CD14-positive monocyte (primary cell): ENCODE data around the gene DEFB131A. TPM values are rescaled to one million over a fixed set of nuclear protein-coding genes. Genes with fewer than 3 reads are reported as not detected.
"Not testable (repeated sequence)": the region's sequence is repeated elsewhere in the genome, so short reads cannot be mapped to it uniquely, and the experiment has no call there.

ENCODE experiments used
- DNase-seq, 3 donors: peaks; one replicate each; pipeline ENCODE4 v3.0.0-alpha.2; 2011 to 2022
- H2AFZ ChIP-seq: 2 replicates; pipeline ENCODE4 v1.6.0; 2012; ENCODE audit warnings: mild to moderate bottlenecking, low read depth, low read length, inconsistent platforms; ENCODE audit not compliant: insufficient read depth, poor library complexity, severe bottlenecking
- H3K27ac ChIP-seq, 2 donors: 1 replicate in 1 of 2; 2 replicates in 1 of 2; pipeline ENCODE4 v1.5.1; 2012 to 2013; ENCODE audit warnings: low read length in 2 of 2, control low read depth in 1 of 2, inconsistent platforms in 1 of 2, low read depth in 1 of 2, mild to moderate bottlenecking in 1 of 2
- H3K27me3 ChIP-seq, 2 donors: one replicate each; pipeline versions ENCODE4 v1.6.0 to v1.6.1; 2011 to 2013; ENCODE audit warnings: low read length in 2 of 2; ENCODE audit not compliant: control insufficient read depth in 2 of 2, insufficient read depth in 2 of 2
- H3K36me3 ChIP-seq, 2 donors: replicated peaks in 1 of 2; 1 replicate in 1 of 2; 2 replicates in 1 of 2; pipeline versions ENCODE4 v1.5.1 to v1.6.1; 2012 to 2013; ENCODE audit warnings: low read length in 2 of 2, control low read depth in 1 of 2, inconsistent platforms in 1 of 2, mild to moderate bottlenecking in 1 of 2; ENCODE audit not compliant: insufficient read depth in 2 of 2, control insufficient read depth in 1 of 2
- H3K4me1 ChIP-seq, 2 donors: 1 replicate in 1 of 2; 2 replicates in 1 of 2; pipeline versions ENCODE4 v1.5.1 to v1.6.1; 2012 to 2013; ENCODE audit warnings: low read length in 2 of 2, control low read depth in 1 of 2, inconsistent platforms in 1 of 2, mild to moderate bottlenecking in 1 of 2, moderate library complexity in 1 of 2; ENCODE audit not compliant: insufficient read depth in 2 of 2, control insufficient read depth in 1 of 2
- H3K4me2 ChIP-seq: replicated peaks from 2 replicates; pipeline ENCODE3; 2012; ENCODE audit warnings: low read length, moderate library complexity, mild to moderate bottlenecking; ENCODE audit not compliant: poor library complexity, severe bottlenecking; ENCODE audit errors: extremely low read depth
- H3K4me3 ChIP-seq, 3 experiments: fragments of 200-600 bp in 1 of 3; sonication (generic) in 1 of 3; replicated peaks in 1 of 3; 1 replicate in 2 of 3; 2 replicates in 1 of 3; pipeline ENCODE4 v1.5.1; 2011 to 2013; ENCODE audit warnings: low read length in 3 of 3, mild to moderate bottlenecking in 3 of 3, control low read depth in 2 of 3, low read depth in 2 of 3, inconsistent platforms in 1 of 3, moderate library complexity in 1 of 3
- H3K79me2 ChIP-seq: 2 replicates; pipeline ENCODE4 v1.6.0; 2012; ENCODE audit warnings: mild to moderate bottlenecking, control low read depth, inconsistent platforms, low read length, moderate library complexity; ENCODE audit not compliant: insufficient read depth
- H3K9ac ChIP-seq: 2 replicates; pipeline ENCODE4 v1.6.0; 2017; ENCODE audit warnings: low read length, mild to moderate bottlenecking; ENCODE audit not compliant: insufficient read depth, poor library complexity, severe bottlenecking
- H3K9me3 ChIP-seq, 2 donors: replicated peaks in 1 of 2; 1 replicate in 1 of 2; 2 replicates in 1 of 2; pipeline versions ENCODE4 v1.5.1 to v1.6.1; 2012 to 2013; ENCODE audit warnings: low read length in 2 of 2, control low read depth in 1 of 2; ENCODE audit not compliant: control insufficient read depth in 1 of 2, insufficient read depth in 1 of 2
- H4K20me1 ChIP-seq: 2 replicates; pipeline ENCODE4 v1.6.0; 2012; ENCODE audit warnings: mild to moderate bottlenecking, low read length, control low read depth, moderate library complexity; ENCODE audit not compliant: insufficient read depth
- H3K27ac Mint-ChIP-seq, 7 donors: one replicate each; pipeline ENCODE4 v1.8.0; 2020; ENCODE audit warnings: mild to moderate bottlenecking in 7 of 7, mixed read lengths in 7 of 7, moderate library complexity in 6 of 7, inconsistent platforms in 2 of 7
- H3K27me3 Mint-ChIP-seq, 3 donors: one replicate each; pipeline ENCODE4 v1.8.0; 2021 to 2022; ENCODE audit warnings: low read depth in 3 of 3, mild to moderate bottlenecking in 3 of 3, mixed read lengths in 3 of 3, moderate library complexity in 3 of 3, inconsistent platforms in 1 of 3
- H3K36me3 Mint-ChIP-seq, 2 donors: one replicate each; pipeline ENCODE4 v1.8.0; 2020; ENCODE audit warnings: mixed read lengths in 2 of 2, inconsistent platforms in 1 of 2, mild to moderate bottlenecking in 1 of 2
- H3K4me1 Mint-ChIP-seq: one replicate; pipeline ENCODE4 v1.8.0; 2020; ENCODE audit warnings: mild to moderate bottlenecking, mixed read lengths
- H3K4me3 Mint-ChIP-seq, 2 donors: one replicate each; pipeline ENCODE4 v1.8.0; 2020; ENCODE audit warnings: mild to moderate bottlenecking in 2 of 2, mixed read lengths in 2 of 2, moderate library complexity in 1 of 2
- H3K9me3 Mint-ChIP-seq, 7 donors: one replicate each; pipeline ENCODE4 v1.8.0; 2020 to 2022; ENCODE audit warnings: mixed read lengths in 7 of 7, mild to moderate bottlenecking in 6 of 7, moderate library complexity in 6 of 7, inconsistent platforms in 2 of 7
- WGBS: methylation state at CpG from one replicate; pipeline ENCODE4 v1.1.5; 2013; ENCODE audit warnings: missing lambda C conversion rate; ENCODE audit not compliant: insufficient coverage; 5-methylcytosine and 5-hydroxymethylcytosine counted together
- intact Hi-C, 2 donors: fragments of 100-400 bp; cut with micrococcal nuclease; formaldehyde crosslinking; loops; one replicate each; pipeline versions ENCODE4 v1.15.0 to v1.15.1; 2023
- polyA plus RNA-seq, 3 donors: library from polyadenylated mRNA; depleted of rRNA in 1 of 3; unstranded in 2 of 3; stranded (reverse) in 1 of 3; fragments of 300-500 nt in 2 of 3; fragments of >200 nt in 1 of 3; fragmentation: Illumina TruSeq in 2 of 3; gene quantifications; 1 replicate in 2 of 3; 2 replicates in 1 of 3; pipeline ENCODE4 v1.2.3, GENCODE V29; 2012 to 2021

The DEFB131A gene
- polyA plus RNA-seq, 3 donors: not detected

GRCh38 chr4:9490496-9490895 is 46.3 kb downstream of the DEFB131A start:
- H3K27me3 ChIP-seq, H3K4me1 ChIP-seq, H3K36me3 Mint-ChIP-seq, H3K27me3 Mint-ChIP-seq, DNase-seq, H4K20me1 ChIP-seq, H3K9ac ChIP-seq, H3K36me3 ChIP-seq, H3K27ac ChIP-seq, H3K9me3 ChIP-seq, H3K4me3 ChIP-seq, H3K79me2 ChIP-seq, H2AFZ ChIP-seq, H3K27ac Mint-ChIP-seq, intact Hi-C loops, H3K4me3 Mint-ChIP-seq, H3K4me1 Mint-ChIP-seq, H3K4me2 ChIP-seq, H3K9me3 Mint-ChIP-seq: not testable (repeated sequence)
- 73% methylated on average over 2 of the region's 7 CpGs for WGBS

DNA sequence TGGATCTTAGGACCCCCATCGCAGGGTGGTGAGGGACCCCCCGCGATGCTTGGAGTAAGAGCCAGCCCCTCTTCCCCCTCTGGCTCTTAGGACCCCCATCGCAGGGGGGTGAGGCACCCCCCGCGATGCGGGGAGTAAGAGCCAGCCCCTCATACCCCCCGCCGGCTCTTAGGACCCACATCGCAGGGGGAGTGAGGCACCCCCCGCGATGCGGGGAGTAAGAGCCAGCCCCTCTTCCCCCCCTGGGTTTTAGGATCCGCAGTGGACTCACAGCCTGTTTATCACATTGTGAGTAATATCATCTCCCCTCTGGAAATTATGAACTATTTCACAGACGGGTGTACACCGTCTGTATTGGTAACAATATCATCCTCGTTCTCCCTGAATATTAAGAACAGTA is 46.8 kb downstream of the DEFB131A start:
- H3K4me3 Mint-ChIP-seq, H3K27ac Mint-ChIP-seq, intact Hi-C loops, H3K4me1 Mint-ChIP-seq, H3K4me2 ChIP-seq, H3K9me3 ChIP-seq, H3K36me3 Mint-ChIP-seq, H3K27ac ChIP-seq, H3K4me3 ChIP-seq, H3K4me1 ChIP-seq, H3K27me3 Mint-ChIP-seq, H3K9me3 Mint-ChIP-seq, H2AFZ ChIP-seq, H3K27me3 ChIP-seq, H4K20me1 ChIP-seq, H3K9ac ChIP-seq, DNase-seq, H3K79me2 ChIP-seq, H3K36me3 ChIP-seq: not testable (repeated sequence)
- 76% methylated on average over 3 of the region's 17 CpGs for WGBS

GRCh38 chr4:9493589-9493988 is 49.4 kb downstream of the DEFB131A start:
- WGBS: 86% methylated on average over 15 of the region's 19 CpGs
- H4K20me1 ChIP-seq, H3K36me3 ChIP-seq, H2AFZ ChIP-seq, H3K9ac ChIP-seq, DNase-seq, H3K27ac Mint-ChIP-seq, H3K9me3 ChIP-seq, H3K4me3 Mint-ChIP-seq, intact Hi-C loops, H3K4me1 Mint-ChIP-seq, H3K9me3 Mint-ChIP-seq, H3K79me2 ChIP-seq, H3K4me2 ChIP-seq, H3K27ac ChIP-seq, H3K36me3 Mint-ChIP-seq, H3K4me1 ChIP-seq, H3K4me3 ChIP-seq: not testable (repeated sequence)
- H3K27me3 ChIP-seq: peaks cover 0 to 11% of the 10 kb centered on the region in 2 donors
- H3K27me3 Mint-ChIP-seq: peaks cover 17 to 28% (median 21%) of the 10 kb centered on the region in 3 donors

DNA sequence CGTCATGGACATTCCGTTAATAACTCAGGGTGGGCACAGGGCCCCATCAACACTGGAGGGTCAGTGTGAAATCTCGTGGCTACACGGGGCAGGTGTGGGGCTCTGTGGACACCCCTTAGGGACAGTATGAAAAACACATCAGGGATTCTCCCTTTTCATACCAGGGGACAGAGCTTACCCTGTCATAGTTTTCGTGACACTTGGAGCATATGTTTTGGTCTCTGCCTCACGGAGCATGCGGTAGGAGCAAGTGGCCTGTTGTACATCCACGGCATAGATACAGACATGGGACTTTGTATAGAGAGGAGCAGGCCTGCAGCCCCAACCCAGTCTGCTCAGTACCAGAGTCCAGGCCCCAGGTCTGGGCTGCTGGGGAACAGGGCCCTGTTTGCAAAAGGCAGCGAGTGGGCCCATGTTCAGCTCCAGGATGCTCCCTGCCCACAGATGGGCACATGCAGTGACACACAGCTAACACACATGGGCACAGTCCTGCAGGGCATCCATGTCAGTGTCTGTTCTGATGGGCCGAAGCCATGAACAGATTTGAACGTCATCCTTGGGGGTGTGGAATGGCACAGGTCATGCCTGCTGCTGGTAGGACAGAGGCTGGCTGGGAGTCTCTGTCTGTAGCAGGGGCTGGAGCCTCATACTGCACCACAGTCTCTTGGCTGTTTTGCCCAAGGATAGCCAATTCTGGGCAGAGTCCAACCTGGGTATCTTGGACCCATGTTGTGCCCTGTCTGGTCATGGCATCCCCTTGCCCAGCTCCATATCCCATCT is 50.2 kb downstream of the DEFB131A start:
- H3K4me1 Mint-ChIP-seq, H3K4me3 ChIP-seq, H3K4me1 ChIP-seq, H2AFZ ChIP-seq, H3K9me3 Mint-ChIP-seq, H3K79me2 ChIP-seq, H3K36me3 Mint-ChIP-seq, H3K27ac ChIP-seq, DNase-seq, H3K9ac ChIP-seq, H3K36me3 ChIP-seq, H3K4me2 ChIP-seq, H4K20me1 ChIP-seq, intact Hi-C loops, H3K9me3 ChIP-seq: not testable (repeated sequence)
- peaks cover 24 to 37% (median 25%) of the 10 kb centered on the region in 3 donors for H3K27me3 Mint-ChIP-seq
- peak overlapping the region in 1 of 2 donors; percentile 7 for H3K4me3 Mint-ChIP-seq
- peaks cover 0 to 12% of the 10 kb centered on the region in 2 donors for H3K27me3 ChIP-seq
- WGBS: 91% methylated on average over 8 of the region's 11 CpGs
- peak overlapping the region in 1 of 7 donors; percentile 19 for H3K27ac Mint-ChIP-seq
